CD4-positive, alpha-beta T cell treated with Interleukin-21 for 1 hour (primary cell): Measurements from ENCODE around the gene CNTNAP5.
"Not testable (repeated sequence)": the region's sequence is repeated elsewhere in the genome, so short reads cannot be mapped to it uniquely, and the experiment has no call there.

ENCODE experiments used
- DNase-seq: peaks from one replicate; pipeline ENCODE4 v3.0.0-alpha.2; 2020

Gene CNTNAP5

DNA sequence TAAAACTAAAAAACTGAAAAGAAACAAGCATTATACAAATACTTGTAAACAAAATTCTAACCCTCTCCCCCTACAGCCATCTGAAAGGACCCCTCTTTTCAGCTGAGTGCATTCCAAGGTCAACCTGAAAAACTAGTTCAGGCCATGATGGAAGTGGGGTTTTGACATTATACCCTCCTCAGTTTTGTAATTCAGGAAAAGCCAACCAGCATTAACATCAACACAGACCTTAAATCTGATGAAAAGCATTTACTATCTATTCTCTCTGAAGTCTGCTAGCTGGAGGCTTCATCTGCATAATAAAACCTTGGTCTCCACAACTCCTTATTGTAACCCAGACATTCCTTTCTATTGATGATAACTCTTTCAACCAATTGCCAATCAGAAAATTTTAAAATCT, 302.2 kb downstream of the CNTNAP5 start:
- no peak for DNase-seq

- DNase-seq, result no peak
Measured at GRCh38 chr2:124328397-124328796, 303.3 kb downstream of the CNTNAP5 start.

DNA sequence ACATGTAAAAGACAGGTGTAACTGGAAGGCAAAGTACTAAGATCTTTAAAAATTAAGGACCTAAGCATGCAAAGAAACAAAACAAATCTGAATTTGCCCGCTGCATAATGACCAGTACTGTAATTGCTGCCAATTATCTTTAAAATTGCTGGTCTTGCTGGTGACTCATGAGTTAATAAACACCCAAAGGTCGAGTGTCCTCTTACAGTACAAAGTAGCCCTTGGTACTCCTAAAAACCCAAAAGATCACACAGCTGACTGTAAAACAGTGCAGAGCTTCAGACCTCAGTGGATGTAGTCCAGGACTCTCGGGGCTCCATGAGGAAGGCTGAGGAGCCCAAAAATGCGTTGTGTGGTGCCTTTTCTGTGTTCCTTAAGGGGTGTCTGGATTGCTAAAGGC, 308.7 kb downstream of the CNTNAP5 start:
- DNase-seq, result no peak

DNA sequence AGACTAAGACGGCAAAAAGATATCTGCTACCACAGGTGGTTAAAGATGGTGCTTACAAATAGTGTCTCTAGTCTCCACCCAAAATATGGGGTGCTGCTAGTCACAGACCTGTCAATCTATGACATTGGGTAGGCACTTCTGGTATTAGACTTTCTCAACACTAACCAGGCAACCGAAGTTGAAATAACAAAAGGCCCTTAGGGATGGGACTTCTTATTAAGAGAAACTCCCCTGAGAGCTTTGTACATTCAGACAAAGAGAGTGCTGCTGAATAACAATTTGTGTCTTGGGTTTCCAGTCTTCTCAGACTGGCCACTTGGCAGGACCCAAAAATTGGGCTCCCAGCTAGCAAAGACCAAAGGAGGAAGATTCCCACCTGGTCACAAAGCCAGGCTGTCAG, 310.0 kb downstream of the CNTNAP5 start:
- DNase-seq, result no peak

GRCh38 chr2:124339709-124340108, 314.6 kb downstream of the CNTNAP5 start:
- no peak for DNase-seq

- no peak for DNase-seq
Measured at GRCh38 chr2:124343827-124344498, 318.9 kb downstream of the CNTNAP5 start.

- DNase-seq, result no peak
Measured at GRCh38 chr2:124347209-124347608, 322.1 kb downstream of the CNTNAP5 start.

DNA sequence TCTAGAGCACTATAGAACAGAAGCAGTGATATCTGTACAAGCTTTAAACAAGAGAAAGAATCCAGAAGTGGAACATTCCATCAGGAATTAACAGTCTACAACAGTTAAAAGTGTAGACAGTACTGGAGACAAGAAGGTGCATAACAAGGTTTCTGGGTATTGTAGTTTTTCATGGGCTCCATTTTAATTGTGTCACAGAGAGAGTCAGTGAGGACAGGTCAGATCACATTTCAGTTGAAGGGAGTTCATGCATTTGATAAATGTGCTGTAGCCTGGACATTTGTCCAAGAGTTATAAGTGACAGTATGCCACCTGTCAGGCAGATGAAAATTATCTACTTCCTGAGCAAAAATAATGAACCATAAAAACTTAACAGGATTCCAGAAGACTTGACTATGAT, 328.6 kb downstream of the CNTNAP5 start:
- DNase-seq, result no peak

GRCh38 chr2:124354466-124354865, 329.4 kb downstream of the CNTNAP5 start:
- no peak for DNase-seq

GRCh38 chr2:124361966-124362365, 336.9 kb downstream of the CNTNAP5 start:
- not testable (repeated sequence) for DNase-seq

DNA sequence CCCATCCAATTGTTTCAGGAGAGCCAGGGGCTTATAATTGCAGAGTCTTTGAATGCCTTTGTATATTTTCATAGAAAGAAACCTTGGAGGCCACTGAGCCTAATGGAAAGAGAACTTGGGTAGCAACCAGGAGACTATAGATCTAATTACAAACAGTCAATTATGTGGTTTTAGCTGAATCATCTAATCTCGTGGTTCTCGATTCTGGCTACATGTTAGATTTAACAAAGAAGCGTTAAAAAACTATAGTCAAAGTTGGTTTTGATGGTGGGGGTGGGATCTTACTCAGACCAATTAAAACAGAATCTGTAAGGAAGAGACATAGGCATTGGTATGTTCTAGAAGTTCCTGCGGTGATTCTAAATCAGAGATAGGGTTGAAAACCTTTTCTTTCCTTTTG, 344.1 kb downstream of the CNTNAP5 start:
- no peak for DNase-seq

DNA sequence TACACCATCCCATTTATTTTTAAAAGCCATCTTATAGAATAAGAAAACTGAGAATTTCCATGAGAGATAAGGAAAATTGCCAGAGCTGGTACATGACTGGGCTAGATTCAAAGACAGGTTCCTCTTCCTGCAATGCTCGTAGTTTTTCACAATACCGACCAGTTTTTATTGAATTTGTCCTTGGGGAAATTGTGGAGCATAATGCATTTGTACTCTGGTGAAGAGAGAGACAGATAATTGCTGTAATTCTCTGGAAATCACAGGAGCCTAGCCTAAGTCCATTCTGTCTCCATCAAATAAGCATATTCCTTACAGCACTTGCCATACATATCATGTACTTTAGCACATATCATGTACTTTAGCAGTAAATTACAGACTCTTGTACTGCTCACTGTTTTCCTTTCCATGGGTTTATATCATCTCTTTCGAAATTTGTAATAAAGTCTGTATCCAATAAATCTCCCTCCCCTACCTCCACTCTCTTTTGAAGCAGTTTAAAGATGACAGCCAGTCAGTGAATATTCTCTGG, 355.2 kb downstream of the CNTNAP5 start:
- DNase-seq, result no peak

DNA sequence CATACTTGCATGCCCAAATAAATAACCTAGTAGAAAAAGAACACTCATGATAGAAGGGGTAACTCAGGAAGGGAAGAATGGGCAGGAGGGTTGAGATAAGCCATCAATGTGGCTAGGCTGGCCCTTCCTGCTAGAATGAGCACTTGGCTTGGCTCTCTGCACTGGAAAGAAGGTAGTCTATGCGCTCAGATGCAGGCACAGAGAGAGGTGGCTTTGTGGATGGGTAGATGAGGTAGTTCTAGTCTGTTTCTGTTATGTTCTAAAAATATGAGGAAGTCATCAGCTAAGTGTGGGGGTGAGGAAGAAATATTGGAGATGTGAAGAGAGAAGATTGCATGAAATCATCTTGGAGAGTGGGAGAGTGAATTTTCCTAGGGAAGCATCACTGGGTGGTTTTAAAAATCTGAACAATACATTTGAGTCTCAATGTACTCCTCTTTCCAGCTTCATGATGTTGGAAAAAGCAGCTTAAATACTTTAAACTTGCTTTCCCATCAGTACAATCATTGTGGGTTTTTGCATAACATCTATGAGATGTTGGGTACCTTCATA, 357.1 kb downstream of the CNTNAP5 start:
- DNase-seq, result no peak

DNA sequence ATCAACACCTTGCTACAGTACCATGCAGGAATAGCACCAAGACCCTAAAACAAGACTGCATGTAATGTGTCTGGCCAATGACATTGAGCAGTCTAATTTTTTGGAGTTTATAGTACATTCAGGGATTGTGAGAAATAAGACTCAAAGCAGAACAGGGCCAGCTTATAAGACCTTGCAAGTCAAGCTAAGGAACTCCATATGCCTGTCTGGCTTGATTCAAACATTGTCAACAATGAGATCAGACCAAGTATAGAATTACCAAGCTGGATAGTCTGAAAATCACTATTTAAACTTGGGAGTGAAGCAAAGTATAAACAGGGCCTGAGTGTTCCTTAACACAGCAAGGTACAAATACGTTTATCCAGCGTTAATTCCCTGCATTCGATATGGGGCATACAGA, 370.9 kb downstream of the CNTNAP5 start:
- DNase-seq, result no peak

GRCh38 chr2:124402274-124402673, 377.2 kb downstream of the CNTNAP5 start:
- no peak for DNase-seq

GRCh38 chr2:124407836-124408534, 382.9 kb downstream of the CNTNAP5 start:
- DNase-seq, result not testable (repeated sequence)

- no peak for DNase-seq
Measured at GRCh38 chr2:124424074-124424473, 399.0 kb downstream of the CNTNAP5 start.

GRCh38 chr2:124426122-124426521, 401.0 kb downstream of the CNTNAP5 start:
- DNase-seq, result no peak

- DNase-seq, result no peak
Measured at GRCh38 chr2:124426625-124427024, 401.5 kb downstream of the CNTNAP5 start.

GRCh38 chr2:124437811-124438210, 412.7 kb downstream of the CNTNAP5 start:
- DNase-seq, result no peak

GRCh38 chr2:124450481-124450880, 425.4 kb downstream of the CNTNAP5 start:
- no peak for DNase-seq

GRCh38 chr2:124476291-124476690, 451.2 kb downstream of the CNTNAP5 start:
- no peak for DNase-seq

- DNase-seq, result no peak
Measured at GRCh38 chr2:124478761-124479160, 453.7 kb downstream of the CNTNAP5 start.

DNA sequence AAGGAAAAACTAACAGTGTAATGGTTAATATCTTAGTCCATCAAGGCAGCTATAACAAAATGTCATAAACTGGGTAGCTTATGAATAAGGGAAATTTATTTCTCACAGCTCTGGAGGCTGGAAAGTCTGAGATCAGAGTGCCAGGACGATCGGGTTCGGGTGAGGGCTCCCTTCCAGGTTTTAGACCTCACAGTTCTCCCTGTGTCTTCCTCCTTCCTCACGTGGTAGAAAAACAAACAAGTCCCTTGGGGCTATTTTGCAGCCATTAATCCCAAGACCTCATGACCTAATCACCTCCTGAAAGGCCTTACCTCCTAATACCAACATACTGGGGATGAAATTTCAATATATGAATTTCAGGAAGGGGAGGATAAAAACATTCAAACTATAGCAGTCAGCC, 455.9 kb downstream of the CNTNAP5 start:
- no peak for DNase-seq
